WTC11 (cell line): ENCODE data around the gene TRIM40.

ENCODE experiments used
- ESRRA ChIP-seq: sonication (generic); formaldehyde crosslinking; IDR thresholded peaks from 2 replicates; pipeline ENCODE4 v1.8.1; 2022; ENCODE audit warnings: mild to moderate bottlenecking, missing genetic modification reagents, borderline replicate concordance
- NR1H2 ChIP-seq: sonication (generic); formaldehyde crosslinking; IDR thresholded peaks from 2 replicates; pipeline ENCODE4 v1.9.0; 2021; ENCODE audit warnings: mild to moderate bottlenecking, moderate library complexity, missing genetic modification reagents
- TEAD4 ChIP-seq: sonication (generic); formaldehyde crosslinking; IDR thresholded peaks from 2 replicates; pipeline ENCODE4 v1.8.0; 2022; ENCODE audit warnings: mild to moderate bottlenecking, missing genetic modification reagents
- TF ChIP-seq, protein P1 (sequence below): fragments of 200-600 bp; IDR thresholded peaks from 2 replicates; pipeline ENCODE4 v1.8.0; 2022; ENCODE audit warnings: antibody characterized with exemption

DNA sequence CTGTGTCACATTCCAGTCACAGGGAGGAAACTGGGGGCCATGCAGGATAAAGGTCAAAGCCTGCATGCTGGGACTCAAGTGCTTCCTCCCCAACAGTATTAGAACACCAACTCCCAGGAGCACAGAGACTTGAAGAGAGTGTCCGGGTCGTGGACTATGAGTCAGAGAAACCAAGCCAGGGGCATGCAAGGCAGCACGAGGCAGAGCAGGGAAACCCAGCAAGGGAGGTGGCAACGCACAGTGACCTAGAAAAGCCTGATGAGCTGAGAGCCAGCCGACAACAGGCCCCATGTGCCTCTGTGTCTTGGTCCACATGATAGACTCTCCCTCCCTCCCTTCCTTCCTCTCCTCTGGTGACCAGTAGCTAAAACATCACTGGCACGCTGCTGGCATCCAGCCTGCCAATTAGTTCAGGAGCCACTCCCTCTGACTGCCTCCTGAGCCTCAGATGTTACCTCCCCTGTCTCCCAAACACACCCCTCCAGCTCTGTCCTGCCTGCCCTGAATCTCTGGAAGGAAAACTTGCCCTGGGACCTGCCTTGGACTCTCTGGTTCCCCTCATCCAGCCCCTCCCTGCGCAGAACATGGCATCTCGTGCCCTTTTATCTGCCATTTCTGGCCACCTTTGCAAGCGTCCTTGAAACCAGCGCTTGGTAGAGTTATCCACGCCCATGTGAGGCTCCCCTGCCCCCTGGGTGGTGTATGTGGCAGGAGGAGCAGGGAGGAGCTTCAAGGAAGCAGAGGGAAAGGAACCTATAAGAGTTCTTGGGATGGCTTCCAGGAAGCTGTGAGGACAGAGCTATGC, 44.2 kb upstream of the TRIM40 start:
- TF ChIP-seq, protein P1, sequence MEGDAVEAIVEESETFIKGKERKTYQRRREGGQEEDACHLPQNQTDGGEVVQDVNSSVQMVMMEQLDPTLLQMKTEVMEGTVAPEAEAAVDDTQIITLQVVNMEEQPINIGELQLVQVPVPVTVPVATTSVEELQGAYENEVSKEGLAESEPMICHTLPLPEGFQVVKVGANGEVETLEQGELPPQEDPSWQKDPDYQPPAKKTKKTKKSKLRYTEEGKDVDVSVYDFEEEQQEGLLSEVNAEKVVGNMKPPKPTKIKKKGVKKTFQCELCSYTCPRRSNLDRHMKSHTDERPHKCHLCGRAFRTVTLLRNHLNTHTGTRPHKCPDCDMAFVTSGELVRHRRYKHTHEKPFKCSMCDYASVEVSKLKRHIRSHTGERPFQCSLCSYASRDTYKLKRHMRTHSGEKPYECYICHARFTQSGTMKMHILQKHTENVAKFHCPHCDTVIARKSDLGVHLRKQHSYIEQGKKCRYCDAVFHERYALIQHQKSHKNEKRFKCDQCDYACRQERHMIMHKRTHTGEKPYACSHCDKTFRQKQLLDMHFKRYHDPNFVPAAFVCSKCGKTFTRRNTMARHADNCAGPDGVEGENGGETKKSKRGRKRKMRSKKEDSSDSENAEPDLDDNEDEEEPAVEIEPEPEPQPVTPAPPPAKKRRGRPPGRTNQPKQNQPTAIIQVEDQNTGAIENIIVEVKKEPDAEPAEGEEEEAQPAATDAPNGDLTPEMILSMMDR: no peak
- TF ChIP-seq TEAD4 (CRISPR knock-in tag): no peak
- no peak for TF ChIP-seq NR1H2
- TF ChIP-seq ESRRA (CRISPR knock-in tag): no peak
